ENCODE data around the gene EWSR1.
"Not testable (repeated sequence)": the region's sequence is repeated elsewhere in the genome, so short reads cannot be mapped to it uniquely, and the experiment has no call there.

Gene EWSR1

DNA sequence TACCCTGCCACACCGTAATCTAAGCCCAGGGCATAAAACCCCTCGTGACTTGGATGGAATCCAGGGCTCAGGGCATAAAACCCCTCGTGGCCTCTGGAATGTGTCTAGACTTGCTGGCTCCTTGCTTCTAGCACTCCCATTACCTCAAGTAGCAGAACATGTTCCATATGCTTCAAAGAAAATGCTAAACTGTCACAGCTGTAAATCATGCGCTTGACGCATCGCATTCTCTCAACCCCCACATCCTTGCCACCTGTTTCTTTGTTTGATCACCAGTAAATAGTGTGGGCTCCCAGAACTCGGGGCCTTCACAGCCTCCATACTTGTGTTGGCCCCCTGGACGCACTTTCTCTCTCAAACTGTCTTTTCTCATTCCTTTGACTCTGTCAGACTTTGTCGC, 27.6 kb upstream of the EWSR1 start:
- not testable (repeated sequence) for H3K36me3 Mint-ChIP-seq (ENCODE audit: low read depth); H3K4me1 Mint-ChIP-seq (ENCODE audit: low read depth); H3K4me3 Mint-ChIP-seq; H3K27ac Mint-ChIP-seq
- Mint-ChIP-seq H3K9me3 (peaks cover 10% of the 10 kb centered on the region), H3K27me3 (peaks cover 31% of the 10 kb centered on the region)

DNA sequence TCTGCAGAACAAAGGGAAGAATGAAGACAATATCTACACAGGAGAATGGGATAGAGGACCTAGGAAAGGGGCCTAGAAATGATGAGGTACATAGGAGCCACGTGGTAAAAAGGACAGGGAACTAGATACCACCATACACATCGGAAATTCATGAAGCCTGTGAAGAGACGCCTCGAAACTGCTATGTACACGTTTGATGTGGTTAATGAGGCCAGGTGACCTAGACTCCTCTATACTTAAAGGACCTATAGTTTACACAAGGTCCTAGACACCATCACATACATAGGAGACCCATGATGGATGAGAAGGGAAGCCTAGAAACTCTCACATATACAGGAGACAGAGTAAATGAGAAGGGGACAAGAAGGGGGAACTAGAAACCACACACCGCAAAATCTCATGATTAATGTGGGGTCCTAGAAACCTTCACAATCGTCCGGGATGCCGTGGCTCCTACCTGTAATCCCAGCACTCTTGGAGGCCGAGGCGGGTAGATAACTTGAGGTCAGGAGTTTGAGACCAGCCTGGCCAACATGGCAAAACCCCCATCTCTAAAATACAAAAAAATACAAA, 24.1 kb upstream of the EWSR1 start:
- H3K4me3 Mint-ChIP-seq, result no peak overlapping the region
- H3K9me3 Mint-ChIP-seq, result peaks cover 10% of the 10 kb centered on the region
- H3K27me3 Mint-ChIP-seq, result peaks cover 31% of the 10 kb centered on the region
- H3K36me3 Mint-ChIP-seq (ENCODE audit: low read depth), result no peaks in the 10 kb centered on the region
- H3K4me1 Mint-ChIP-seq (ENCODE audit: low read depth), result no peaks in the 10 kb centered on the region
- no peak overlapping the region for H3K27ac Mint-ChIP-seq

- H3K4me1 Mint-ChIP-seq (ENCODE audit: low read depth), result no peaks in the 10 kb centered on the region
- H3K9me3 Mint-ChIP-seq, result peaks cover 7% of the 10 kb centered on the region
- peaks cover 29% of the 10 kb centered on the region for H3K27me3 Mint-ChIP-seq
These were observed 23.1 kb upstream of the EWSR1 start for GRCh38 chr22:29244785-29245625.

GRCh38 chr22:29245626-29246385, 22.3 kb upstream of the EWSR1 start:
- Mint-ChIP-seq H3K4me3 (no peak overlapping the region), H3K27me3 (peaks cover 25% of the 10 kb centered on the region)

More at GRCh38 chr22:29244785-29245625, 23.1 kb upstream of the EWSR1 start:
- no peaks in the 10 kb centered on the region for H3K36me3 Mint-ChIP-seq (ENCODE audit: low read depth)
- H3K27ac Mint-ChIP-seq, result no peak overlapping the region
- H3K4me3 Mint-ChIP-seq, result no peak overlapping the region

DNA sequence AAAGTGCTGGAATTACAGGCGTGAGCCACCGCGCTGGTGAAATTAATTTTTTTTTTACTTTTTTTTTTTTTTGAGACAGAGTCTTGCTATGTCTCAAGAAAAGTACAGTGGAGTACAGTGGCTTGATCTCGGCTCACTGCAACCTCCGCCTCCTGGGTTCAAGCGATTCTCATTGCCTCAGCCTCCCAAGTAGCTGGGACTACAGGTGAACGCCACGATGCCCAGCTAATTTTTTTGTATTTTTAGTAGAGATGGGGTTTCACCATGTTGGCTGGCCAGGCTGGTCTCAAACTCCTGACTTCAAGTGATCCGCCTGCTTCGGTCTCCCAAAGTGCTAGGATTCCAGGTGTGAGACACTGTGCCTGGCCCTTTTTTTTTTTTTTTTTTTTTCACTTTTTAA, 20.2 kb upstream of the EWSR1 start:
- H3K4me1 Mint-ChIP-seq (ENCODE audit: low read depth); H3K4me3 Mint-ChIP-seq; H3K27ac Mint-ChIP-seq; H3K9me3 Mint-ChIP-seq; H3K36me3 Mint-ChIP-seq (ENCODE audit: low read depth): not testable (repeated sequence)
- peaks cover 15% of the 10 kb centered on the region for H3K27me3 Mint-ChIP-seq

More at GRCh38 chr22:29245626-29246385, 22.3 kb upstream of the EWSR1 start:
- peaks cover 7% of the 10 kb centered on the region for H3K9me3 Mint-ChIP-seq
- no peaks in the 10 kb centered on the region for H3K4me1 Mint-ChIP-seq (ENCODE audit: low read depth)
- H3K27ac Mint-ChIP-seq, result no peak overlapping the region
- no peaks in the 10 kb centered on the region for H3K36me3 Mint-ChIP-seq (ENCODE audit: low read depth)

DNA sequence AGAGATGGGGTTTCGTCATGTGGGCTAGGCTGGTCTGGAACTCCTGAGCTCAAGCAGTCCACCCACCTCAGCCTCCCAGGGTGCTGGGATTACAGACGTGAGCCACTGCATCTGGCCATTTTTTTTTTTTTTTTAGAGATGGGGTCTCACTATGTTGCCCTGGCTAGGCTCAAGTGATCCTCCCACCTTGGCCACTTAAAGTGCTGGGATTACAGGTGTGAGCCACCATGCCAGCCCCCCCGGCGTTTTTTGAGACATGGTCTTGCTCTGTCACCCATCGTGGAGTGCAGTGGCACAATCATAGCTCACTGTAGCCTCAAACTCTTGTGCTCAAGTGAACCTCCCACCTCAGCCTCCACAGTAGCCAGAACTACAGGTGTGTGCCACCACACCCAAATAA, 16.8 kb upstream of the EWSR1 start:
- H3K4me3 Mint-ChIP-seq, result no peak overlapping the region
- no peaks in the 10 kb centered on the region for H3K36me3 Mint-ChIP-seq (ENCODE audit: low read depth)
- H3K9me3 Mint-ChIP-seq, result no peaks in the 10 kb centered on the region
- no peaks in the 10 kb centered on the region for H3K27me3 Mint-ChIP-seq
- H3K27ac Mint-ChIP-seq, result no peak overlapping the region
- H3K4me1 Mint-ChIP-seq (ENCODE audit: low read depth), result no peaks in the 10 kb centered on the region

GRCh38 chr22:29251981-29252911, 15.8 kb upstream of the EWSR1 start:
- Mint-ChIP-seq H3K27ac (no peak overlapping the region), H3K36me3 (ENCODE audit: low read depth) (no peaks in the 10 kb centered on the region), H3K27me3 (no peaks in the 10 kb centered on the region), H3K9me3 (no peaks in the 10 kb centered on the region), H3K4me1 (ENCODE audit: low read depth) (no peaks in the 10 kb centered on the region), H3K4me3 (no peak overlapping the region)

DNA sequence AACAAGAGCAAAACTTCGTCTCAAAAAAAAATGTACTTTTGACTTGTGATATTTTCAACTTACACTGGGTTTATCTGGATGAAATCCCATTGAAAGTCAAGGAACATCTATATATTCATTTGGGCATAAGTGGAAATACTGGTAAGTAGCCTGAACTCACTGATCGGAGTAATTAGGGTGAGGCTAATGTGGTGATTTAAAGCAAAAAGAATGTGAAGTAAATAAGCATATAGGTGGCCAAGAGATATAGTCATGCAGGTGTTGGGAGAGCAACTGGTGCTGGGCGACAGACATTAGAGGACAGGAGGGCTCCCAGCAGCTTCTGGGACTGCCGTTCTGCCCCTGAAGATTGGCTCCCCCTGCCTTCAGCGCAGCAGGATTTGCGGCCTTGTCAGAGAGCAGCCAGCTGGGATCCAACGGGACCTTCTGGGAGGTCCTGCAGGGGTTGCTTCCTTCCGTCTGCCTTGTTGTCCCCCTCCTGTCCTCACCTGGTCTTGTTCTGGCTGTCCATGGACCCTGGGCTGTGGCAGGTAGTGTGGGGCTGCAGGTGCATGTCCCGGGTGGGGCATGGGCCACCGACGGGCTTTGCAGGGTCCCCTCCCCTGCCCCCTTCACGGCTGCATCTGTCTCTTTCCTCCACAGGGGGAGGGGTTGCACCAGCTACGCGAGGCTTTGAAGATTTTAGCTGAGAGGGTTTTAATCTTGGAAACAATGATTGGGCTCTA, 14.3 kb upstream of the EWSR1 start:
- Mint-ChIP-seq H3K4me3 (no peak overlapping the region), H3K9me3 (no peaks in the 10 kb centered on the region), H3K4me1 (ENCODE audit: low read depth) (no peaks in the 10 kb centered on the region), H3K27ac (no peak overlapping the region), H3K27me3 (no peaks in the 10 kb centered on the region), H3K36me3 (ENCODE audit: low read depth) (no peaks in the 10 kb centered on the region)

DNA sequence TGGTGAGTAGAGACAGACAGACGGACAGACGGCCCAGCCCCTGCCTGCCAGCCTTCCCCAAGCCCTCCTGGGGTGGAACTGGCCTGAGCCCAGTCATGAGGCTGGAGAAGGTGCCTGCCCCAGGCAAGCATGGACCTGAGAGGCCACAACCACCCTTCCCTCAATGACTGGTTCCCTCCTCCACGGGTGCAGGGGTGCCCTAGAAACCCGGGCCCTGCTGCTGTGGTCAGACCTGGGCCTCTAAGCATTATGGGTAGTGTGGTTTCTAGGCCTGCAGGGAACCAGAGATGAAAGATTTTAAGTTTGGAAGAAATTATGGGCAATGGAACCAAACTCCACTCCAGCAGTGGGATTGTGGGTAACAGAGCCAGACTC, 13.8 kb upstream of the EWSR1 start:
- Mint-ChIP-seq H3K27ac (no peak overlapping the region), H3K4me3 (no peak overlapping the region), H3K4me1 (ENCODE audit: low read depth) (no peaks in the 10 kb centered on the region), H3K36me3 (ENCODE audit: low read depth) (no peaks in the 10 kb centered on the region), H3K9me3 (no peaks in the 10 kb centered on the region), H3K27me3 (no peaks in the 10 kb centered on the region)

- no peaks in the 10 kb centered on the region for H3K4me1 Mint-ChIP-seq (ENCODE audit: low read depth)
- no peaks in the 10 kb centered on the region for H3K36me3 Mint-ChIP-seq (ENCODE audit: low read depth)
- H3K9me3 Mint-ChIP-seq, result no peaks in the 10 kb centered on the region
These were observed 12.9 kb upstream of the EWSR1 start for GRCh38 chr22:29255064-29255621.

DNA sequence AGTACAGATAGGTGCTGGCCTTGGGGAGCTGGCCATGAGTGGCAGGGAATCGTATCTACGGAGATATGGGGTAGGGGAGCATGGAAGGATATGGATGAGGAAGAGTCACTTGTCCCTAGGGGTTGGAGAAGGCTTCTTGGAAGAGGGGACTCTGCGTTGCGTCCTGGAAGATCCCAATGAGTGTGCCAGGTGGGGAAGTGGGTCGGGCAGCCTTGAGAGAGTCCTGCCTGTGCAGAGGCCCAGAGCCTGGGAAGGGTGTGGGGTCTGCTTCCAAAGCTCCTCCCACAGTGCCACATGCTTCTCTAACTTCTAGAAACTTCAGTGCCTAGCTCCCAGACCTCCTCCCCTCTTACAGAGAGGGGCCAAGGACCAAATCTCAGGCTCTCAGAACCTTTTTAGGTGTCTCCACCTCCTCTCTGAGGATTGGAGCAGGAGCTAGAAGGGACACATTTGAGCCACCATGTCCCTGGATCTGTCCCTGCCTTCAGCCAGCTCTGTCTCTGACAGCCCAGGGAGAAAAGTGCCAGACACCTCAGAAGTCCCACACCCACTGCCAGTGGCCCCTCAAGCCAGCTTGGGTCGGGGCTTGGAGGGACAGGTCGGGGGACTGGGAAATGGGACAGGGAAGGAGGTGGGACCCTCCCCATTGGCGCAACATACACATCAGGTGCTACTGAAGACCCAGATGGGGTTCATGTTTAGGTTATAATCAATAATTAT, 11.3 kb upstream of the EWSR1 start:
- Mint-ChIP-seq H3K36me3 (ENCODE audit: low read depth) (no peaks in the 10 kb centered on the region), H3K4me1 (ENCODE audit: low read depth) (no peaks in the 10 kb centered on the region), H3K9me3 (no peaks in the 10 kb centered on the region), H3K27ac (no peak overlapping the region), H3K4me3 (no peak overlapping the region), H3K27me3 (no peaks in the 10 kb centered on the region)

More at GRCh38 chr22:29255064-29255621, 12.9 kb upstream of the EWSR1 start:
- Mint-ChIP-seq H3K27me3 (no peaks in the 10 kb centered on the region), H3K27ac (no peak overlapping the region), H3K4me3 (no peak overlapping the region)

DNA sequence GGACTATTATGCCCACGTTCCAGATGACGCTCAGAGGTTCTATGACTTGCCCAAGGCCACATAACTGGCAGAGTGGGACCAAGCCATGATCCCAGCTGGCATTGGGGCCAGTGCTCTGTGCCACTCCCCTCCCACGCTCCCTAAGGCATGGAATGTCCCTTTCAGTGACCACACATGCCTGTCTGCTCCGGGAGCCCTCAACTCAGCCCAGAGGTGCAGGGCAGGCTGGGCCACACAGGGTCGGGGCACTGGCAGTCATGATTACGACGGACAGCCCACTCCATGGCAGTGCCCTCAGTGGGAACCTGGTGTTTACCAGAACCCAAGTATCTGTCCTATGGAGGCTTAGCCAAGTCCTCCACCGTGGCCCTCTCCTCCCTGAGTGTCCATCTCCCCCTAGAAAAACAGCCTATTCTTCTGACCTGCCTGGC, 10.3 kb upstream of the EWSR1 start:
- Mint-ChIP-seq H3K4me3 (no peak overlapping the region), H3K4me1 (ENCODE audit: low read depth) (no peaks in the 10 kb centered on the region), H3K9me3 (no peaks in the 10 kb centered on the region), H3K27me3 (no peaks in the 10 kb centered on the region), H3K36me3 (ENCODE audit: low read depth) (peaks cover 3% of the 10 kb centered on the region), H3K27ac (no peak overlapping the region)
